Cardiac fibroblast (primary cell): ENCODE data around the gene ZCCHC7.
A peak's percentile ranks its signal among the peaks of the same experiment; 100 is the strongest.

ENCODE experiments used
- DNase-seq, 2 donors: peaks; one replicate each; pipeline versions ENCODE4 v3.0.0 to v3.0.0-alpha.2; 2010; ENCODE audit warnings: low read depth in 2 of 2
- H3K4me3 ChIP-seq, 2 donors: replicated peaks in 1 of 2; 1 replicate in 1 of 2; 2 replicates in 1 of 2; pipeline ENCODE4 v1.5.1; 2011; ENCODE audit warnings: low read depth in 2 of 2, low read length in 2 of 2, mild to moderate bottlenecking in 2 of 2, moderate library complexity in 1 of 2
- TF ChIP-seq, protein P1 (sequence below): IDR thresholded peaks from one replicate; pipeline ENCODE4 v1.5.1; 2011; ENCODE audit warnings: low read depth, mild to moderate bottlenecking, low read length, inconsistent platforms

ZCCHC7 gene

DNA sequence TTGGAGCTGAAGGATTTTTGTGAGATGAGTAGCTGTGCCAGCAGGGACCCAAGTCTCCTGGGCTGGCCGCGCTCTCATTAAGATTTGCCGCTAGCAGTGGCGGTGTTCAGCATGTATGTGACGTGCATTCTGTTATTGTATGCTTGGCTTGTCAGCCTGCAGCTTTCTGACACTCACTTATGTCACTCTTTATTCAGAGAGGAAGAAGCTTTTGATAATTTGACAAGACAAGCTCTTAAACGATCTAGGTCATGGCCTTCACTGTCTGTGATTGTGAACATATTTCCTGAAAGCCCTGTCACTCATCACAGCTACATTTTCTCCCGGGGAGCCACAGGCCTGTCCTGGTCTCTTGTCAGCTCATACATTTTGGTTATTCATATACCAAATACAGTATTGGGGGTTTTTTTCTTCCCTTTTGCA is 203.9 kb downstream of the ZCCHC7 start:
- DNase-seq: peak; percentile 5 to 31
- H3K4me3 ChIP-seq: no peak overlapping the region
- TF ChIP-seq, protein P1, sequence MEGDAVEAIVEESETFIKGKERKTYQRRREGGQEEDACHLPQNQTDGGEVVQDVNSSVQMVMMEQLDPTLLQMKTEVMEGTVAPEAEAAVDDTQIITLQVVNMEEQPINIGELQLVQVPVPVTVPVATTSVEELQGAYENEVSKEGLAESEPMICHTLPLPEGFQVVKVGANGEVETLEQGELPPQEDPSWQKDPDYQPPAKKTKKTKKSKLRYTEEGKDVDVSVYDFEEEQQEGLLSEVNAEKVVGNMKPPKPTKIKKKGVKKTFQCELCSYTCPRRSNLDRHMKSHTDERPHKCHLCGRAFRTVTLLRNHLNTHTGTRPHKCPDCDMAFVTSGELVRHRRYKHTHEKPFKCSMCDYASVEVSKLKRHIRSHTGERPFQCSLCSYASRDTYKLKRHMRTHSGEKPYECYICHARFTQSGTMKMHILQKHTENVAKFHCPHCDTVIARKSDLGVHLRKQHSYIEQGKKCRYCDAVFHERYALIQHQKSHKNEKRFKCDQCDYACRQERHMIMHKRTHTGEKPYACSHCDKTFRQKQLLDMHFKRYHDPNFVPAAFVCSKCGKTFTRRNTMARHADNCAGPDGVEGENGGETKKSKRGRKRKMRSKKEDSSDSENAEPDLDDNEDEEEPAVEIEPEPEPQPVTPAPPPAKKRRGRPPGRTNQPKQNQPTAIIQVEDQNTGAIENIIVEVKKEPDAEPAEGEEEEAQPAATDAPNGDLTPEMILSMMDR: no peak

DNA sequence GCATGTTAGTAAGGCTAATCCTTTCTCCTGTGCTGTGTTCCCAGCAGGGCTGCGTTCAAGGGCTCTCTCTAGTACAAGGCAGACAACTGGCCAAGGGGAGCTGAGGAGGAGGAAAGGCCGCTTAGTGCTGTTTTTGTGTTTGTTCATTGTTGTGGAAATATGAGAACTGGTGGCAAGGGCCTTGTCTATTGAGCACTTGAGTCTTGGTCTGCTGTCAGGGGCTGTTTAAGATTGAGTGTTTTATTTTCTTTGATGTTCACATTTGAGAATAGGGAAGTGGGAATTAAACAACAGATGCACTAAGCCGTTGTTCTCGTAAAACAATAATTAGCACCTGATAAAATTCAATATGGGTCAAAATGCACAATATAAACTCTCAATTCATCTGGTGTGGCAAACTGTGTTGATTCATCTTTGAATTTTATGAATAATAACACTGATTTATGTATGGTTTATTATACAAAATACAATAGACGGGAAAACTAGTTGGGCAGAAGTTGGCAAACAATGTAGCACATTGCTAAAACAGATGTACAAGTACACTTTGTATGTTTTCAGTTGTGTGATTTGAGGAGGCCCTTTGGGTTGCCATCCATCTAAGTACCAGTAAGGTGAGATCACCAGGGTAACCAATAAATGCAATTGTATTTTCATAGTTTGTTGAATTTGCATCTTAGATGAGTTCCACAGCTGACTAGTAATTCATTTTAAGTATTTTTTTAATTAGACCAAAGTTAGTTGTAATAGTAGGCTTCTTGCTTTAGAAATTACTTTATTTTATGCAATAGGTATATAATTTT is 204.5 kb downstream of the ZCCHC7 start:
- TF ChIP-seq, protein P1: no peak
- no peak for DNase-seq
- no peak overlapping the region for H3K4me3 ChIP-seq

DNA sequence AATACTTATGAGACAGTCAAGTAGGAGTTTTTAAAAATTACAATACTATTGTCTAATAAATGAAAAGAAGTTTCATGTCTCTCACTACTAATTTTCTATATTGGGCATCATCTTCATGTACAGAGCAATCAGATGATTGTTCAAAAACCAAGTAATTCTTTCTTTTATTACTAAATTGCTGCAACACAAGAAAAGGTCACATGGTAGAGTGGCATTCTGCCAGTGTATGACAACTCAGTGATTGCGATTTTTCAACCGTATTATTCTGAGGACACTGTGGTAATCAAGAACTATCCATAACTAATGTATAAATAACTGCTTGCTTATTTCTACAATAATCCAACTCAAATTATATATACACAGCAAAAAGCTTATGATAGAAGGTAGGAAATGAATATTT is 205.4 kb downstream of the ZCCHC7 start:
- peak; percentile 34 to 60 for DNase-seq
- TF ChIP-seq, protein P1: no peak
- no peak overlapping the region for H3K4me3 ChIP-seq

DNA sequence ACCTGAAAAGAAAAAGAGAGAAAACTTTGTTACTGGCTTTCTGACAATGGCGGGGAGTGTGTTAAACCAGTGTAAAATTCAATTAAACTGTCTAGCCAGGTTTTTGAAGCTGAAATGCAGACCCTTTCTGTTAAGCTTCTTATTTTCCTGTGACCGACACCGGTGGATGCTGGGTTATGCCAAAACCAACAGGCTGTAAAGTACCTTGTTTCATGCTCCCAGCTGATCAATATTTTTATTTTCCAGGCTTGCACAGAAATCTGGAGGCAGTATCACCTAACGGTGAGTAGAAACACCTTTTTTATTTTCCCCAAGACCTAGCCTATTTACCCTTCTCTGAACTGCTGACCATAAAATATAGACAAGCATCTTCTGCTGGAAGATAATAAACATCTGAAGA is 207.2 kb downstream of the ZCCHC7 start:
- DNase-seq: no peak
- TF ChIP-seq, protein P1: no peak

DNA sequence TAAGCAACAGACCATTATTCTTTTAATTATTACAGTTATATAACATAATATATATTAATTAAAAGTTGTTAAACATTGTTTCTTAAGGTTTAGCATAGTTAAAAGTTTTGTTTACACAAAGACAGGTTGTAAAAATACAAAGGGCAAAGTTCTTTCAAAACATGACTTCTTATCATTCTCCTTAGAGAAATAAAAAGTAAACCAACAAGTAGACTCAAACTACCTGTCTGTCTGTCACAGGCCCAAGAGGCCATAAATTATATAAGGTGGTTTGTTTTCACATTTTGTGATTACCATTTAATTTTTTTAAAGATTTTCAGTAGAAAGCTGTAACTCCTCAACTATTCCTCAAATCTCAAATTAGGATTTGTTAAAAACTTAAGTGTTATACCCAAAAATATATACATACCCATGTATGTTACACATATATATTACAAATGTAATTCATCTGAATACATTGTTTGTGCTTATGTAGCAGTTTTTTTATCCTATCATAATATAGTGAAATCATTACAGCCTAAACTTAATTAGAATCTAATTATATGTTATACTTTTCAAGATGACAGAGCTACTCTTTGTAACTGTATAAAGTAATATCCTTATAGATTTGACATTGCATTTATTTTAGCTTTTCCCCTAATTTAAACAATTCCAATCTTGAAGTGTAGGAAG is 208.3 kb downstream of the ZCCHC7 start:
- TF ChIP-seq, protein P1: no peak
- DNase-seq: no peak
- no peak overlapping the region for H3K4me3 ChIP-seq

More for the DNA sequence above, 207.2 kb downstream of the ZCCHC7 start:
- no peak overlapping the region for H3K4me3 ChIP-seq

DNA sequence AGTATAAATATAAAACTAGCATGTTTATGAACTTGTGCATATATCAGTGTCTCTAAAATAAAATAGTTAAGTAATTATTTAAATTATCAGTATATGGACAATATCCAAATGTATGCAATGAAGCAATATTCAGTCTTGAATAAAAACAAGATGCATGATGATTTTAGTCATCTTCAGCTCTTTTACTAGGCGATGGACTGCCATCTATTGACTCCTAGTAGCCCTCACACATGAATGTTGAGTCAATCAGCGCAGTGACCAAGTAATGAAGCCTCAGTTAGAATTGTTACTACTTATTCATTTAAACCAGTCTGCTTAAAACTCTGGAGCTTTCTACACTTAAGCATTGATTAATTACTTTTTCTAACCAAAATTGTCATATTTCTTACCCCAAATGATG is 209.2 kb downstream of the ZCCHC7 start:
- no peak overlapping the region for H3K4me3 ChIP-seq
- TF ChIP-seq, protein P1: peak; percentile 42
- DNase-seq: peak; percentile 59 to 69
